Activated CD8-positive, alpha-beta memory T cell treated with anti-CD3 and anti-CD28 coated beads for 36 hours (primary cell): ENCODE measurements around the gene PTPRR. TPM values are rescaled to one million over a fixed set of nuclear protein-coding genes. Genes with fewer than 3 reads are reported as not detected.

Experiments
- CTCF ChIA-PET: fragments of 350-600 bp; sonication (Branson Sonifier 250); formaldehyde crosslinking; loops from one replicate; lab custom pipeline; 2021; ENCODE audit warnings: antibody characterized with exemption; lab: Charles Lee
- POLR2A ChIA-PET: fragments of 350-600 bp; sonication (Branson Sonifier 250); formaldehyde crosslinking; loops from one replicate; lab custom pipeline; 2021; ENCODE audit warnings: antibody characterized with exemption; lab: Charles Lee
- total RNA-seq, 2 experiments: library from RNA; stranded (reverse); gene quantifications; one replicate each; pipeline ENCODE4 v1.2.3, GENCODE V29; 2021

The PTPRR gene
- total RNA-seq, 2 experiments from 2014 or later: not detected

GRCh38 chr12:70724444-70724843 is 196.1 kb downstream of the PTPRR start:
- CTCF ChIA-PET: no interaction called here

GRCh38 chr12:70722584-70723343 is 197.8 kb downstream of the PTPRR start:
- POLR2A ChIA-PET: no interaction called here
- CTCF ChIA-PET: no interaction called here

More at GRCh38 chr12:70724444-70724843, 196.1 kb downstream of the PTPRR start:
- POLR2A ChIA-PET: no interaction called here

- POLR2A ChIA-PET: no interaction called here
- CTCF ChIA-PET: no interaction called here
These were observed 198.7 kb downstream of the PTPRR start for GRCh38 chr12:70721656-70722357.

- ChIA-PET CTCF (interaction anchor here (0.8 kb wide), 1 partner anchor 842 kb away, joined by 3 read pairs; no protein-coding TSS in a partner anchor), POLR2A (no interaction called here)
These were observed 199.3 kb downstream of the PTPRR start for GRCh38 chr12:70721216-70721615.

GRCh38 chr12:70719672-70720420 is 200.7 kb downstream of the PTPRR start:
- ChIA-PET CTCF (interaction anchor here (0.6 to 1.1 kb wide), 4 partner anchors 14 to 570 kb away, joined by 3 read pairs; no protein-coding TSS in a partner anchor), POLR2A (no interaction called here)

- CTCF ChIA-PET: interaction anchor here (0.6 to 1.1 kb wide), 3 partner anchors 14 to 569 kb away, joined by 3 read pairs; no protein-coding TSS in a partner anchor
- POLR2A ChIA-PET: no interaction called here
These were observed 201.5 kb downstream of the PTPRR start for GRCh38 chr12:70719071-70719470.

- CTCF ChIA-PET: no interaction called here
- POLR2A ChIA-PET: no interaction called here
These were observed 208.7 kb downstream of the PTPRR start for GRCh38 chr12:70711831-70712230.

GRCh38 chr12:70709022-70709421 is 211.5 kb downstream of the PTPRR start:
- POLR2A ChIA-PET: no interaction called here

GRCh38 chr12:70706611-70707010 is 213.9 kb downstream of the PTPRR start:
- POLR2A ChIA-PET: no interaction called here
- CTCF ChIA-PET: no interaction called here

More at GRCh38 chr12:70709022-70709421, 211.5 kb downstream of the PTPRR start:
- CTCF ChIA-PET: no interaction called here

GRCh38 chr12:70698345-70698744 is 222.2 kb downstream of the PTPRR start:
- CTCF ChIA-PET: no interaction called here
- POLR2A ChIA-PET: no interaction called here

- ChIA-PET CTCF (no interaction called here), POLR2A (no interaction called here)
These were observed 225.0 kb downstream of the PTPRR start for GRCh38 chr12:70695361-70696023.

- CTCF ChIA-PET: no interaction called here
These were observed 227.8 kb downstream of the PTPRR start for GRCh38 chr12:70692681-70693288.

GRCh38 chr12:70691018-70691672 is 229.4 kb downstream of the PTPRR start:
- ChIA-PET POLR2A (no interaction called here), CTCF (no interaction called here)

More at GRCh38 chr12:70692681-70693288, 227.8 kb downstream of the PTPRR start:
- POLR2A ChIA-PET: no interaction called here

- ChIA-PET CTCF (no interaction called here), POLR2A (no interaction called here)
These were observed 233.6 kb downstream of the PTPRR start for GRCh38 chr12:70686907-70687306.

GRCh38 chr12:70686299-70686698 is 234.2 kb downstream of the PTPRR start:
- ChIA-PET POLR2A (no interaction called here), CTCF (no interaction called here)

- POLR2A ChIA-PET: no interaction called here
- CTCF ChIA-PET: no interaction called here
These were observed 236.6 kb downstream of the PTPRR start for GRCh38 chr12:70683976-70684375.

- ChIA-PET CTCF (no interaction called here), POLR2A (no interaction called here)
These were observed 248.8 kb downstream of the PTPRR start for GRCh38 chr12:70671698-70672097.

- POLR2A ChIA-PET: no interaction called here
- CTCF ChIA-PET: no interaction called here
These were observed 249.6 kb downstream of the PTPRR start for GRCh38 chr12:70670948-70671347.
